HG03432 (cell line): ENCODE measurements around the gene ZFYVE1.
"Not testable (repeated sequence)": the region's sequence is repeated elsewhere in the genome, so short reads cannot be mapped to it uniquely, and the experiment has no call there.

Experiments
- ATAC-seq: cut with Tn5 transposase; IDR thresholded peaks from one replicate; pipeline ENCODE4 v1.9.1; 2021; ENCODE audit warnings: mild to moderate bottlenecking, moderate library complexity; ENCODE audit not compliant: unreplicated experiment

Gene ZFYVE1

DNA sequence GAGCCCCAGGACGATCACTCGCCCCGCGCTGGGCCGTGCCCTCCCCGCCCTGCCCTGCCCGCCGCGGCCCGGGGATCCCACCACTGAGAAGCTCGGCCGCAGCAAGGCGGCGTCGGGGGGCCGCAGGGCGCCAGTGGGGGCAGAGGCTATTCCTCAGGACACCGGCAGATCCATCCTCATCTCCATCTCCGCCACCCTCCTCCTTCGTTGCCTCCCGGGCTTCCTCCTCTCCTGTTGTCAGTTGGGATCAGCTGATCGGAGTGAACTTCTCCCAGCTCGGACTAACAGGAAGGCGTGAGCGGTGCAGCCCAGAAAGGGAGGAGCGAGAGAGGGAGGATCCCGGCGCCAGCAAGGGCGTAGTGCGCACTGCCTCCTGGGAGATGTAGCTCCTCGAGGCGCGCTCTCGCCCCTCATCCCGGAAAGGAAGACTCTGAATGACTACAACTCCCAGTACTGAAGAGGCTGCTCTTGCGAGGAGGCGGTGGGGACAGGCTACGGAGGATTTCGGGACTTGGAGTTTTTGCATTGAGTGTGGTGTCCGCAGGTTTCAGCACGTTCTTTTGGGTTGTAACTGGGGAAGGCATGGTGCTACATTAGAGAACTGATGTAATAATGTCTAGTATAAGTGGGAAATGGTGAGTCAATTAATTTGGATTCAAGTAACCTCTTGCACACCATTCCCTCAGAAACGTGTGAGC lies at the start of gene ZFYVE1:
Gene ZFYVE1, minus strand, starts transcription at position 262 of the 698 bp plus-strand sequence. CDS start 2,598 bp downstream, outside the sequence.
- ATAC-seq = peak; percentile 97

- ATAC-seq = no peak
Measured at GRCh38 chr14:73069585-73069984, 42.7 kb upstream of the ZFYVE1 start.

- peak; percentile 7 for ATAC-seq
Measured at GRCh38 chr14:73058922-73059673, 32.2 kb upstream of the ZFYVE1 start.

DNA sequence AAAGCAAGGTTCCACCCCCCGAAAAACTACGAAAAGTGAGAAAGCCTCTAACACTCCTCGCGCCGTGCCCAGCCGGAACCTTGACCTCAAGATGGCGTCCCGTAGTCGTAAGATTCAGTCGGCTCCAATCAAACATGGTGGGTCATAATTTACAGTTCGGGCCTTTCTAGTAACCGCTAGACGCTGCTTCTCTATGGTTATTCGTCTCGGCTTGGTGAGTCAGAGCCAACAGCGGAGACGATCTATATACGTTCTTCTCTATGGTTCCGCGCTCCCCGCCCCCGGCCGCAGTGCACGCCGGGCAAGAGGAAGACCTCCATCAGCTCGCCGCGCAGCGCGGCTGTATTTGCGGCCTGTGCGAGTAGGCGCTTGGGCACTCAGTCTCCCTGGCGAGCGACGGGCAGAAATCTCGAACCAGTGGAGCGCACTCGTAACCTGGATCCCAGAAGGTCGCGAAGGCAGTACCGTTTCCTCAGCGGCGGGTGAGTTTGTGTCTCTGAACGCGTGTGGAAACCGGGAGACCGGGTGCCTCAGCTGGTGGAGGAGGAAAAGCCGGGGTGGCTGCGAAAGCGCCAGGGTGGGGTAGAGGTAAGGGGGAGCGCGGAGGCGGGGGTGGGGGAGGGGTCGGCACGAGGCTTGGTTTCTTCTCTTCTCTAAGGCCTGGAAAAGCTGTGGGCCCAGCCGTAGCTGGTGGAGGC lies 31.5 kb upstream of the ZFYVE1 start, which contains the start of gene RBM25:
Gene RBM25, plus strand, starts transcription at position 311 of the 698 bp plus-strand sequence. CDS start 13,108 bp downstream, outside the sequence.
- ATAC-seq = peak; percentile 95

DNA sequence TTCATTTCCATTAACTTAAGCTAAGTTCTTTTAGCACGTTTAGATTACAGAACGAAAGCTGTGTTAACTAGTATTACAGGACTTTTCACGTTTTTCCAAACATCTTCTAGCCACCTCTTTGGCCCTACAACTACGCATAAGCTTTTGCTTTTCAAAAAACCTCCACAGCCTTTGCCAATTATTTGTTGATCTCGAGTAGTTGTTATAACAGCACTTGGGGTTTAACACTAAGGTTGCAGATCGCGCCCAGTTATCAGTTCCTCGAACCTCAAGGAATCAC lies 31.0 kb upstream of the ZFYVE1 start:
- no peak for ATAC-seq

DNA sequence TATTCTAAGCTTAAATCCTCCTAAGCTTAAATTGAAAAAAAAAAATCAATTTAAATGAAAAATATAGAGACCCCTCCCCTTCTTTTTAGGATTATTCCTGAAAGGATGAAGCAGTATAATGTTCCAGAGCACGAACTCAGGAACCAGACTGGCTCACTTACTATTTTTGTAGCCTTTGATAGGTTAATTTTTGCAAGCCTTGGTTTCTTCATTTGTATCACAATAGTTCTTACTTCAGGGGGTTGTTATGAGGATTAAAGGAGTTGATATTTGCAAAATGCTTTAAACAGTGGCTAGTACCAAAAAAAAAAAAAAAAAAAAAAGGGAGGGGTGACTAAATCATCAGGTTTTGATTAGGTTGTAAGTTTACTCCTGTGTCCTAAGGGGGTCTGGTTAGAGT lies 28.3 kb upstream of the ZFYVE1 start:
- no peak for ATAC-seq

GRCh38 chr14:73049428-73049827 lies 22.5 kb upstream of the ZFYVE1 start:
- no peak for ATAC-seq

DNA sequence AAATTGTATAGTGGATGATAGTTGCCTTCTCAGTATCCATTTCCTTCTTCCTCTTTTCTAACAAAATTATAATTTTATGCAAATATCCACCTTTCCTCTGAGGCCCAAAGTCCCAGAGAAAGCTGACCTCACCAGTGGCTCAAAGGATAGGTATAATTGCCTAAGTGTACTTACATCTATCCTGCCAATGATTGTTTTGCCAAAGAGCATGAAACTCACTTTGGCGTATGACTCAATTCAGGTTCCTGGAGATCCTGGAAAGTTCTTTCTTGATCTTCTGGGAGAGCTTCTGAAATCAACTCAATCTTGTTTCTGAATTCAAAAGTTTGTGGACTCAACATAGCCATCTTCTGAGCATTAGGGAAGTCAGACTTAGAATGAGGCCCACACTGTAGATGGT lies 20.9 kb upstream of the ZFYVE1 start:
- ATAC-seq = no peak

GRCh38 chr14:73036706-73037450 lies 10.0 kb upstream of the ZFYVE1 start:
- ATAC-seq = not testable (repeated sequence)

DNA sequence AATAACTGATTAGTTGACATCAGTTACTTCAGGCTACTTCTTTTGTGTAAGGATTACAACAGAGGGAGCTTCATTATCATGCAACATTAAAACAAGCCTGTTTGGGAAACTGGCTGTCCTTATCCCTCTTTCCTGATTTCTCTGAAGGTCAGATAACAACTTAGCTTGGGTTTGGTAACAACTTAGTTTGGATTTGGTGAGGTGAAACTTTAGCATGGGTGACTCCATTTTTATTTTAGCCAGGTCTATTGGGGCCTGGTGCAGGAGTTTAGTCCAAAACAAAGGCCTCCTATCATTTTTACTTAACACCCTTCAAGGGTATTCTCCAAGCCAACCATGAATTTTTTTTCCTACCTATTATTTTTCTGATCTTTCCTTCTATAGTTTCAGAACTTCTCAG lies 1.1 kb upstream of the ZFYVE1 start:
- ATAC-seq = no peak

DNA sequence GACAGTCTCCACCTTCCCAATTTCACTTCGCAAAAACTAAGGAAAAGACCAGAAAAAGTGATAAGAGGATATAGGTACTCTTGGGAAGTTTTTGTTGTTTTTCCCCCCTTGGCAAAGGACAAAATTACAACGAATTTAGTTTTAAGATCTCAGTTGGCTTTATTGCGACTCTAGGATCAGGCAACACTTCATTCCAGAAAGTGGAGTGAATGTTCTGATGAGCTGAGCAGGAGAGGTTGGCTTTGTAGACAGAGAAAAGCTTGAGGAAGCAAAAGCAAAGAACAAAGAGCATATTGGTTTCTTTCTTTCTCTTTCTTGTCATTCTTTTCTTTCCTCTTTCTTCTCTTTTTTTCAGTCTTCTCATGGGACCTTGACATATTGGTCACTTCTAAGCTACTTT lies 640 bp upstream of the ZFYVE1 start:
- no peak for ATAC-seq

- ATAC-seq = no peak
Measured at GRCh38 chr14:73026243-73026844, 562 bp downstream of the ZFYVE1 start.

DNA sequence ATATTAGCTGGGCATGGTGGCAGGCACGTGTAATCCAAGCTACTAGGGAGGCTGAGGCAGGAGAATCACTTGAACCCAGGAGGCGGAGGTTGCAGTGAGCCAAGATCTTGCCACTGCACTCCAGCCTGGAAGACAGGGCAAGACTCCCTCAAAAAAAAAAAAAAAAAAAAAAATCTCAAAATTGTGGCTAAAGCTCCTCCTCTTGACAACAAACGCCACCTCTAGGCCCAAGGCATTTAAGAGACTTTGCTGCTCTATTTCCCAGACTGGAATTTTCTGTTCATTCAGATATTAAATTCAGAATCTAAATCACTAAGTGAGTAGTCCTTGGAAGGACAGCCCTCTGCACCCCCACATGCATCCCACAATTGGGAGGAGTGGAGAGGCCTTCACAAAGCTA lies 1.4 kb downstream of the ZFYVE1 start:
- ATAC-seq = no peak

DNA sequence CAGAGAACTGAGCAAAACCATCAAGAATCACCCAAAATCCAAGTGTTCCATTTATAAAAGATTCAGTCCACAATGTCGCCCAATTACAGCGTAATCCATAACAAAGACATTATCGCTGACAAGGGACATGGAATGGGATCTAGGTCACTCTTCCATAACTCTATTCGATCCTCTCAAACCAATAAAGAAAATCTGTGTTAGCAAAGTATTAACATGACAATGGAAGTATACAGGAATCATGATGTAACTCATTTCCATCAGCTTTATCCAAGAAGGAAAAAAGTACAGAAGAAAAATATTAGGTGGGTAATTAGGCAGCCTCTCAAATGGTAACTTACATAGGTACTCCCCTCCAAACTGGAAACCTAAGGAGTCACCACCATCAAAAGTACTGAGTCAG lies 4.9 kb downstream of the ZFYVE1 start:
- no peak for ATAC-seq

DNA sequence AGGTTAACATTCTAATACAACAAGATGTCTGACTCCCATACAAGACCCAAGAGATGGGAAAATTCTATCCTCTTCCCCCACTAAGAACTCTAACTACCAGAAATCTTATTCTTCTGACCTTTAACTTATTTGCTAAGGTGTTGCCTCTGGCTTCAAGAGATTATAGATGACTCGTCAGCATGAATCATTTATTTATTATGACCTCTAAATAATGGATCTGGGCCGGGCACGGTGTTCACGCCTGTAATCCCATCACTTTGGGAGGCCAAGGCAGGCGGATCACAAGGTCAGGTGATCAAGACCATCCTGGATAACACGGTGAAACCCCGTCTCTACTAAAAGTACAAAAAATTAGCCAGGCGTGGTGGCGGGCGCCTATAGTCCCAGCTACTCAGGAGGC lies 10.9 kb downstream of the ZFYVE1 start:
- not testable (repeated sequence) for ATAC-seq

DNA sequence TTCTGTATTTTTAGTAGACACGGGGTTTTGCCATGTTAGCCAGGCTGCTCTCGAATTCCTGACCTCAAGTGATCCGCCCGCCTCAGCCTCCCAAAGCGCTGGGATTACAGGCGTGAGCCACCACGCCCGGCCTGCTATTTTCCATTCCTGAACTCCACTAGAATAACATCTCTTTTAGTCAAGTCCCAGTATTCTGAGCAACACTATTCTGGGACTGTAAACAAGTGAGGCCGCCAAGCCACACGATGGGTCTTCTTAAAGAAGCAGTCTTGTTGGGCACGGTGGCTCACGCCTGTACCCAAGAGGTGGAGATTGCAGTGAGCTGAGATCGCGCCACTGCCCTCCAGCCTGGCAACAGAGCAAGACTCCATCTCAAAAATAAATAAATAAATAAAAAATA lies 11.4 kb downstream of the ZFYVE1 start:
- not testable (repeated sequence) for ATAC-seq

GRCh38 chr14:73014105-73014504 lies 12.8 kb downstream of the ZFYVE1 start:
- ATAC-seq = peak; percentile 93

DNA sequence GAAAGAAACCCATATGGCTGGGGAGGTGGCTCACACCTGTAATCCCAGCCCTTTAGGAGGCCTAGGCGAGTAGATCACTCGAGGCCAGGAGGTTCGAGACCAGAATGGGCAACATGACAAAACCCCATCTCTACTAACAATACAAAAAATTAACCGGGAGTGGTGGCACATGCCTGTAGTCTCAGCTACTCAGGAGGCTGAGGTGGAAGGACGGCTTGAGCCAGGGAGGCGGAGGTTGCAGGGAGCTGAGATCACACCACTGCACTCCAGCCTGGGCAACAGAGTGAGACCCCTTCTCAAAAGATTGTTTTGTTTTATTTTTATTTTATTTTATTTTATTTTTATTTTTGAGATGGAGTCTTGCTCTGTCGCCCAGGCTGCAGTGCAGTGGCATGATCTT lies 15.7 kb downstream of the ZFYVE1 start:
- not testable (repeated sequence) for ATAC-seq

GRCh38 chr14:73008501-73008900 lies 18.4 kb downstream of the ZFYVE1 start:
- ATAC-seq = no peak

DNA sequence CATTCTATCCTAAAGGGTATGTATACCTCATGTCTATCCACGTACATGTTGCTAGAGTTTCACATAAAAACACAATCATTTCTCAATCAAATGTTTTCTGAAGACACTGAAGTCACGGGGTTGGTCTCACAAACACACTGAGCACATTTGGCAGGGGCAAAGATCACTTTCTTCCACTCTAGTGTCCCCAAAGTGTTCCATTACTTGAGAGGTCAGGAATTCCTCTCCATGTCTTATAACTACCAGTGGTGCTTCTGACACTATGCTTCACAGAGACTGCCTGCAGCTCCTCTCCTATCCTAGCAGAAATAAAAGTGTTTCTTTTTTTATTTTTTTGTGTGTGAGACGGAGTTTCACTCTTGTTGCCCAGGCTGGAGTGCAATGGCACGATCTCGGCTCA lies 19.1 kb downstream of the ZFYVE1 start:
- ATAC-seq = no peak

- ATAC-seq = not testable (repeated sequence)
Measured at GRCh38 chr14:73004641-73005040, 22.3 kb downstream of the ZFYVE1 start.
